HTERT RPE-1 (cell line): ENCODE data around the gene MRC2.
"Not testable (repeated sequence)": the region's sequence is repeated elsewhere in the genome, so short reads cannot be mapped to it uniquely, and the experiment has no call there.

Experiments used
- in situ Hi-C: fragments of 300-500 bp; cut with MboI; formaldehyde crosslinking; loops from 4 replicates; pipeline ENCODE4 v1.14.3; 2020; ENCODE audit warnings: low sequenced_read_pairs

Gene MRC2, protein sequence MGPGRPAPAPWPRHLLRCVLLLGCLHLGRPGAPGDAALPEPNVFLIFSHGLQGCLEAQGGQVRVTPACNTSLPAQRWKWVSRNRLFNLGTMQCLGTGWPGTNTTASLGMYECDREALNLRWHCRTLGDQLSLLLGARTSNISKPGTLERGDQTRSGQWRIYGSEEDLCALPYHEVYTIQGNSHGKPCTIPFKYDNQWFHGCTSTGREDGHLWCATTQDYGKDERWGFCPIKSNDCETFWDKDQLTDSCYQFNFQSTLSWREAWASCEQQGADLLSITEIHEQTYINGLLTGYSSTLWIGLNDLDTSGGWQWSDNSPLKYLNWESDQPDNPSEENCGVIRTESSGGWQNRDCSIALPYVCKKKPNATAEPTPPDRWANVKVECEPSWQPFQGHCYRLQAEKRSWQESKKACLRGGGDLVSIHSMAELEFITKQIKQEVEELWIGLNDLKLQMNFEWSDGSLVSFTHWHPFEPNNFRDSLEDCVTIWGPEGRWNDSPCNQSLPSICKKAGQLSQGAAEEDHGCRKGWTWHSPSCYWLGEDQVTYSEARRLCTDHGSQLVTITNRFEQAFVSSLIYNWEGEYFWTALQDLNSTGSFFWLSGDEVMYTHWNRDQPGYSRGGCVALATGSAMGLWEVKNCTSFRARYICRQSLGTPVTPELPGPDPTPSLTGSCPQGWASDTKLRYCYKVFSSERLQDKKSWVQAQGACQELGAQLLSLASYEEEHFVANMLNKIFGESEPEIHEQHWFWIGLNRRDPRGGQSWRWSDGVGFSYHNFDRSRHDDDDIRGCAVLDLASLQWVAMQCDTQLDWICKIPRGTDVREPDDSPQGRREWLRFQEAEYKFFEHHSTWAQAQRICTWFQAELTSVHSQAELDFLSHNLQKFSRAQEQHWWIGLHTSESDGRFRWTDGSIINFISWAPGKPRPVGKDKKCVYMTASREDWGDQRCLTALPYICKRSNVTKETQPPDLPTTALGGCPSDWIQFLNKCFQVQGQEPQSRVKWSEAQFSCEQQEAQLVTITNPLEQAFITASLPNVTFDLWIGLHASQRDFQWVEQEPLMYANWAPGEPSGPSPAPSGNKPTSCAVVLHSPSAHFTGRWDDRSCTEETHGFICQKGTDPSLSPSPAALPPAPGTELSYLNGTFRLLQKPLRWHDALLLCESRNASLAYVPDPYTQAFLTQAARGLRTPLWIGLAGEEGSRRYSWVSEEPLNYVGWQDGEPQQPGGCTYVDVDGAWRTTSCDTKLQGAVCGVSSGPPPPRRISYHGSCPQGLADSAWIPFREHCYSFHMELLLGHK (N-terminal part only)

DNA sequence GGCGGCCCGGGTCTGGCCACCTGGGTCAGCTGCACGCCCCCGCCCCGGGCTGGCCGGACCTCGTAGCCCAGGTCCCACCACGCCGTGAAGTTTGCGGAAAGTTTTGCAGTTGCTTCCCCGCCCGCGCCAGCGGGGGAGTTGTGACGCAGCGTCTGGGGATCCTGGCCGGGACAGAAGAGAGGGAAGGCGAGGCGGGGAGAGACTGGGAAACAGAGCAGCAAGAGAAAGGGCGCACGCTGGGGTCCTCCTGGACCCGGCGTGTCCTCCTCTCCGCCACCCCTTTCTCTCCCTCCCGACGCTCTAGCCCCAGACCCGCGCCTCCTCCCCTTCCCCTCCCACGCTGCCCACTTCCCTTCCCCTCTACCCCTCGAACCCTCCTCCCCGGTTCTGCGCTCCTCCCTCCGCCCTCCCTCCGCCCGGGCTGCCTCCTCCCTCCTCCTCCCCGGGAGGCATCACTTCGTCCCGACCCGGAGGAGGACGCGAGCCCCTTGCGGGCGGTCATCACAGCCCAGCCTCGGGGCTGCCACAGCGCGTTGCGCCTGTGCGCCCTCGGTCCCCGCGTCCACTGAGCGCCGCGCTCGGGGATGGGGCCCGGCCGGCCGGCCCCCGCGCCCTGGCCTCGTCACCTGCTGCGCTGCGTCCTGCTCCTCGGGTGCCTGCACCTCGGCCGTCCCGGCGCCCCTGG is at the start of gene MRC2:
MRC2 (plus strand) TSS at position 452 of the 685 bp plus-strand sequence; CDS start at position 585, 133 bp downstream.
- in situ Hi-C loops, result no loop called here

DNA sequence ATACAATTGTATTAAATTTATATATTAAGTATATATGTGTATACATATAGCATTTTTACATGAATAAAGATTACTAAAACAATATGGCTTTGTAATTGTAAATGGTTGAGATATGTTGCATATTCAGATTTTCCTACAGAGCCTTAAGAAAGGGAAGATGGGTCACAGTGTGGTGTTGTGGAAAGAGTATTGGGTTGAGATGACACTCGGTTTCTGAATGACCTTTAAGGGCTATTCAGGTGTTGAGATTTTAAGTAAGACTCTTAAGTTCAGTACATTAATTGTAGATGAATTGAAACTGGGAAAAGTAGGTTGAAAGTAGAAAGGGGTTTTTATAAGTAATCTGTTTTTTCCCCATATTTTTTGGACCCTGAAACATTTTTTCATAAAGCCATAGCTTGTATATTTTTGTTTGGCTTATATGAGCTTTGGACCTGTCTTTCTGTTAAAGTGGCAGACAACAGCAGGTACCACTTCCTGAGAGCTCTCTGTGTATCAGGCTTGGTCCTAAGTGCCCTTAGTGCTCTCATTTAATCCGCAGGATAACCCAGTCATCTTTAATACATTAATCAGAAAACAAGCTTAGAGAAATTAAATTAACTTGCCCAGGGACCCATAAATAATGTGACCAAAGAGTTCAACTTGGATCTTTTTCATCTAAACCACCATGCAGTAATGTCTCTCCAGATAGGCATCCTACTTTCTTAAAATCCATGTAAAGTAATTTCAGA is 48.5 kb upstream of the MRC2 start:
- in situ Hi-C loops, result no loop called here

DNA sequence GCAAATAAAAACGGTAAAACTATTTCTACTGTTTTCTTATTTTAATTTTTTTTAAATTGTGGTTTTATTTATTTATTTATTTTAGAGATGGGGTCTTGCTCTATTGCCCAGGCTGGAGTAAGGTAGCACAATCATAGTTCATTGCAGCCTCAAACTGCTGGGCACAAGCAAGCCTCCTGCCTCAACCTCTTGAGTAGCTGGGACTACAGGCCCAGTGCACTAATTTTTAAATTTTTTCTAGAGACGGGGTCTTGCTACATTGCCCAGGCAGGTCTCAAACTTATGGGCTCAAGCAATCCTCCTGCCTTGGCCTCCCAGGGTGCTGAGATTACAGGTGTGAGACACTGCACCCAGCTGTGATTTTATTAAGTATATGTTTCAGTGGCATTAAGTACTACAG is 46.5 kb upstream of the MRC2 start:
- in situ Hi-C loops, result no loop called here

DNA sequence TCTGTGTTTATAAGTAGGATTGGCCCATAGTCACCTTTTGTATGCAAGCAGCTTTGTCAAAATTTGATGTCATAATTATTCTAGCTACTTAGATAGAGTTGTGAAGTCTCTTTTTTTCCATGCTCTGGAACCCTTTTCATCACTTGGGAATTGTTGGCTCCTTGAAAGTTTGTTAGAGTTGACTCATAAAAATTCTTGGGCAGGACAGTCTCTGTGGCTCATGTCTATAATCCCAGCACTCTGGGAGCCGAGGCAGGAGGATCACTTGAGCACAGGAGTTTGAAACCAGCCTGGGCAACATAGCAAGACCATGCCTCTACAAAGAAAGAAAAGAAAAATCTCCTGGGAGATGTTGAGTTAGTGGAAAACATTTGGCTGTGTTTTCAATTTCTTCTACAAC is 45.7 kb upstream of the MRC2 start:
- in situ Hi-C loops, result no loop called here

DNA sequence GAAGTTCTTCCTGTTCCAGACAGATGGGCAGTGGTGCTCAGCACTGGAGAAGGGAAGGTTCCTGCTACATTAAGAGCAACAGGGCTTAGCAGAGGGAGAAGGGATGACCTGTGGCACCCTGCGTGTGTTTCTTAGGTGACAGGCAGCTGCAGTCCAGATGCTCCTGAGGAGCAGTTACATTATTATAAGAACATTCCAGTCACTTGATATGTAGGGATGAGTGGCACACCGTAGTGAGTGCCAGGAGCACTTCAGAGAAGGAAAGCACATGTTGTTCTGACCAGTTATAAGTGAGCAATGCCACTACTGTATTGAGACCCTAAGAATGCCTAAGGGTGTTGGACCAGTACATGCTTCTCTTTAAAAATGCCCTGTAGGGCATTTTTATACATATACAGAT is 39.9 kb upstream of the MRC2 start:
- in situ Hi-C loops, result no loop called here

DNA sequence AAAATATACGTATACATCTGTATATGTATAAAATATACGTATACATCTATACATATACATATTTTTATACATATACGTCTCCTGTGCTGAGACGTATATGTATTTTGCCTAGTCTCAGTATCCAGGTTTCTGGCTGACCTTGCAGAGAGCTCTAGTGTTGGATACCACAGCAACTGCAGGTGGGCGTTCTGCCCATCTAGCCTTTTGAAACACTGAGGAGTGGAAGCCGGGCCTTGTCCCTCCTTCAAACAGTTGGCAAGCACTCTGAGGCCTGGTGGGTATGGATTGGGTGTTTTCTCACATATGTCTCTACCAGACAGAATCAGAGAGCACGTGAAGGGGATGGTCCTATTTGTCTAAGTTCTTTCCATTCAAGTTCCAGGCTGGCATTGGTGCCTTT is 39.4 kb upstream of the MRC2 start:
- in situ Hi-C loops, result no loop called here

DNA sequence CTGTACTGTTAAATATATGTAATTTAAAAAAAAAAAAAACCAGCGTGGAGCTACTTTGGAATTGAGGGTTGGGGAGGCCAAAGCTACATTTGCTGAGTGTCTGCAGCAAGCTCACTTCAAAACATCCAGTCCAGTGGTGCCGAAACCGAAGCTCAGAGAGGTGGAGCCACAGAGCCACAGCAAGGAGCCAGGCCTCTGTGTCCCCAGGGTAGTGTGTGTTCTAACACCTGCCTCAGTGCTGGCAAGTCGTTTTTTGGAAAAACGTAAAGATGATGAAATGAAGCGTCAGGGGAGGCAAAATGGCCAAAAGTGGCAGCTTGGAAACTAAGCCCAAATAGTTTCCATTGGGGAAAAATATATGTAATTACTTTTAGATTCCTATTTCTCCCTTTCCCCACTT is 36.1 kb upstream of the MRC2 start:
- in situ Hi-C loops, result no loop called here

DNA sequence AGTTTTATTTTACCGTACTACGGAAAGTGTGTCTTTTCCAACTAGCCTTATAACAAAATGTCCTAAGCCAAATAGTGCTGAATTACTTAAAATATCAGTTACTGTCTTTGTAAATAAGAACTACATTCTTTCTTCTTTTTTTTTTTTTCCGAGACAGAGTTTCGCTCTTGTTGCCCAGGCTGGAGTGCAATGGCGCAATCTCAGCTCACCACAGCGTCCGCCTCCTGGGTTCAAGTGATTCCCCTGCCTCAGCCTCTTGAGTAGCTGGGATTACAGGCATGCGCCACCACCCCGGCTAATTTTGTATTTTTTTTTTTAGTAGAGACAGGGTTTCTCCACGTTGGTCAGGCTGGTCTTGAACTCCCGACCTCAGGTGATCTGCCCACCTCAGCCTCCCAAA is 35.6 kb upstream of the MRC2 start:
- in situ Hi-C loops, result not testable (repeated sequence)

DNA sequence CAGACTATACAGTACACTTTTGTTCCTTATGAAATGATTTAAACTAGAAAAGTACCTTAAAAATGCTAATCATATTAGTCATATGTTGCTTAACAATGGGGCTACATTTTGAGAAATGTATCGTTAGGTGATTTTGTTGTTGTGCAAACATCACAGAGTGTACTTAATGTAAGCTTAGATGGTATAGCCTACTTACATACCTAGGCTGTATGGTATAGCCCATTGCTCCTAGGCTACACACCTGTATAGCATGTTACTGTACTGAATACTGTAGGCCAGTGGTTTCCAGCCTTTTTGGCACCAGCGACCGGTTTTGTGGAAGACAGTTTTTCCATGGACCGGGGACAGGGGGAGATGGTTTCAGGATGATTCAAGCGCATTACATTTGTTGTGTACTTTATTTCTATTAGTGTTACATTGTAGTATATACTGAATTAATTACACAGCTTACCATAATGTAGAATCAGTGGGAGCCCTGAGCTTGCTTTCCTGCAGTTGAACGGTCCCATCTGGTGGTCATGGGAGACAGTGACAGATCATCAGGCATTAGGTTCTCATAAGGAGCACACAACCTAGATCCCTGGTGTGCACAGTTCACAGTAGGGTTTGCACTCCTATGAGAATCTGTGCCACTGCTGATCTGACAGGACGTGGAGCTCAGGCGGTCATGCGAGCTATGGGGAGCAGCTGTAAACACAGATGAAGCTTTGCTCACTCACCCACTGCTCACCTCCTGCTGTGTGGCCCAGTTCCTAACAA is 35.0 kb upstream of the MRC2 start:
- in situ Hi-C loops, result no loop called here

DNA sequence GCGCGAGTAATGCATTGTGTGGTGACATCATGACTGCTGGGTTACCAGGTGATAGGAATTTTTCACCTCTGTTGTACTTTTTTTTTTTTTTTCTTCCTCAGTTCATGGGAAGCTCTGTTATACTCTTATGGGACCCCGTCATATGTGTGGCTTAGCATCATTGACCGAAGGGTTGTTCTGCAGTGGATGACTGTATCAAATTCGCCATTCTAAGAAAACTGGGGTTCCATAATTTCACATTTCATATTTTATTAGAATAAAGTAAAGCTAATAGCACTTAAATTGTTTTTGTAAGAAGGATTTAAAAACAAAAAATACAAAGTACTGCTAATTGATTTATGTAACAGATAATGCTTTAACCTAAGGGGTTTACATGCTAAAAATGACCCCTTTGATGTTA is 32.0 kb upstream of the MRC2 start:
- in situ Hi-C loops, result no loop called here

DNA sequence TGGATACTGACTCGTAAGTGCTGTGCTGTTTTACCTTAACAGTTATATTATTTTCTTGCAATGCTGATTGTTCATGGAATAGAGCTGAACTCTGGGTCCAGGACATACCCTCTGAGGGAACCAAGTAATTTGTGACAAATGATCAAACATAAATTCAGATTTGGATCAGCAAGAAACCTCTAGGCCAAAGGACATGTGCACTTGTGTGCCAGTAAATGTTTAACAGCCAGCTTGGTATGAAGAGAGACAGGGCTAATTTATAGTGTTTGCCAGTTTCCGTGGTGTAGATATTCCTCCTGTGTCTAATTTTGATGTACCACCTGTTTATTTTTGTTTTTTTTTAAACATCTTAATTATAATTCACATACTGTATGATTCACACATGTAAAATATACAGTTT is 30.8 kb upstream of the MRC2 start:
- in situ Hi-C loops, result no loop called here

DNA sequence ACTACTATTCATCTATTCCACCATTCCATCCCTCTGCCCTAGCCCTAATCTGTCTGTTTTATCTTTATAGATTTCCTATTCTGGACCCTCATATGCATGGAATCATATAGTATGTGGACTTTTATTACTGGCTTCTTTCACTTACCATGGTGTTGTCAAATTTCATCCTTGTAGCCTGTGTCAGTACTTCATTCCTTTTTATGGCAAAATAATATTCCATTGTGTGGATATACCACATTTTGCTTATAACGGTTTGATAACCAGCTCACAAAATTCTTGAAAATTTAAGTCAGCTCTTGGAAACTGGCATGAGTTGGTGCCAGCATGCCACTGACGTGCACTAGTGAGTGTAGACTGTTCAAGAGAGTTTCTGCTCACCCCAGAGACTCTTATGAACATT is 30.3 kb upstream of the MRC2 start:
- in situ Hi-C loops, result no loop called here

DNA sequence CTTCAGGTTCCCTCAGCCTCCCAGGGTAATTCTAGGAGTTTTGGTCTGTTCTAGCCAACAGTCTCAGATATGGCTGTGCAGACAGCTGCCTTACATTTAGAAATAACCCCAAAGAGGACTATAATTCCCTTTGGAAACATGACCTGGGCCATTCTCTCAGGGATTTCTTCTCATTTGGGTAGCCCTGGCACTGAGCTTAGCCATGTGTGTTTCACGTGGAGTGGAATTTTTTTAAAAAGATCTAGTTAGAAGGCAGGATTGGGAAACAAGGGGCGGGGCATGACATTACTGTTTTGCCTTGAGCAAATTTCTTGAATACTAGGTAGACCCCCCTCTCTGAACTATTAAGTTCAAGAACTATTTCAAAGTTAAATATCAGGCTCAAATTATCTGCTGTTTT is 29.6 kb upstream of the MRC2 start:
- in situ Hi-C loops, result no loop called here

DNA sequence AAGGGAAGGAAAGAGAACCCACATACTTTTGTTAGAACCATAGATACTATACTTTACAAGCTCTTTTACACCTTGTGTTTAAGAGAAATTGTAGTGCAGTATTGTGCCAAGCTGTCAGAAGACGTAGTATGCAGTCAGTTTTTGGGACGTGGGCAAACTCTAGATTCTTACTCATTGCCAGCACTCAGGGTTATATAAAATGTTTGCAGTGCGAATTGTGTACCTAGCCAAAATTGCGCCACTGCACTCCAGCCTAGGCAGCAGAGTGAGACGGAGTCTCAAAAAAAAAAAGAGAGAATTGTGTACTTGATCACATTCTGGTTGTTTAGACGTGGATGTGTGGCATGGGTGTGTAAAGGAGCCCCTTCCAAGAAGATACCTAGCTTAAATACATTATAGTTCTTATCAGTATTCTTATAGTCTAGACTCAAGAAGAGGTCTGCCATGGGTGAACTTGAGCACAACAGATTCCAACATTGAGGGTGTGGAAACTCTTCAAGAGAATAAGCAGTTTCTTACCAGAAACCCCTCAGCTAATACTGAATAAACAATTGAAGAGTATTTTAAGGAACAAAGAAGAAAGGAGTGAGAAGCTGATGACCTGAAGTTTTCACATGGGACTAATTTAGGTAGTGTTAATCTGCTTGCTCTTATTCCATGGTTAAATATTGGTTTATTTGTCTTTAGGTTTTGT is 27.4 kb upstream of the MRC2 start:
- in situ Hi-C loops, result no loop called here

DNA sequence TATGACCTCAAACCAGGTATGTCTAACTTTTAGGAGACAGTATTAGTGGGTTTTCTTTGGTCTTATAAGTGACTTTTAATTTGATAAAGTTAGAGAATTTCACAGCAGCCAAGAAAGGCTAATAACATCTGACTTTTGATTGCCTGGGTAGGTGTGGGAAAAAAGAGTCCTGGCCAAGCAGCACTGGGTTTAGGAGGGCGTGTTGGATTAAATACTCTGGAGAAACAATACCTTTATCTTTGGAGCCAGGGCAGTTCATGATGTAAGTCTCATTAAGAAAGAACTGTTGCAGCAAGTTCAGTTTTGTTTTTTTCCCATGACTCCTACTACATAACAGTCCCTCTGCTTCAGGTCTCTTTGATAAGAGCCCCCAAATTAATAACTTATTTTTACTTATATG is 26.7 kb upstream of the MRC2 start:
- in situ Hi-C loops, result no loop called here

DNA sequence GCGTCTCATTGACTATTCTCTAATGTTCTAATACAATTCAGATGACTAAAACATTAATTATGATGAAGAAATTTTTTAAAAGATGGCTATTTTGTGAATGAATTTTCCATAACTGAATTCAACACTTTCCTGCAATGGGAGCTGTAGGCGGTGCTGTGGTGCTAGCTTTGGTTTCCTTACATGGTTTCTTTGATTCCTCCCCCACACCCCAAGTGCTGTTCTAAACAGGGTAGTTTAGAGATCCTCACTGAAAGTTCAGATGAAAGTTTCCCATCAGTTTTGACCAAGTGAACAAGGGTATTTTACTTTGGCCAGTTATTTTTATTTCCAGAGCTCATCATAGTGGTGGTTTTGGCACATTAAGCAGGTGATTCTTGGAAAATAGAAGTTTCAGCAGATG is 26.0 kb upstream of the MRC2 start:
- in situ Hi-C loops, result no loop called here

DNA sequence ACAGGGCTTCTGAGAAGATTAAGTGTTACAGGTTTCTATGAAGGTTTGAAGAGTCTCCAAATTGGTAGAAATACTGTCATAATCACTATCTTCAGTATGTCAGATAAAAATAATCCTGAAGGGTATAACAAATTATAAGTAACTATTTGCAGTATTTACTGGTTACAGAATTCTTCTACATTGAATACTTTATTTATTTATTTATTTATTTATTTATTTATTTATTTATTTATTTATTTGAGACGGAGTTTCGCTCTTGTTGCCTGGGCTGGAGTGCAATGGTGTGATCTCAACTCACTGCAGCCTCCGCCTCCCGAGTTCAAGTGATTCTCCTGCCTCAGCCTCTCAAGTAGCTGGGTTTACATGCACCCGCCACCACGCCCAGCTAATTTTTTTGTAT is 23.7 kb upstream of the MRC2 start:
- in situ Hi-C loops, result not testable (repeated sequence)

DNA sequence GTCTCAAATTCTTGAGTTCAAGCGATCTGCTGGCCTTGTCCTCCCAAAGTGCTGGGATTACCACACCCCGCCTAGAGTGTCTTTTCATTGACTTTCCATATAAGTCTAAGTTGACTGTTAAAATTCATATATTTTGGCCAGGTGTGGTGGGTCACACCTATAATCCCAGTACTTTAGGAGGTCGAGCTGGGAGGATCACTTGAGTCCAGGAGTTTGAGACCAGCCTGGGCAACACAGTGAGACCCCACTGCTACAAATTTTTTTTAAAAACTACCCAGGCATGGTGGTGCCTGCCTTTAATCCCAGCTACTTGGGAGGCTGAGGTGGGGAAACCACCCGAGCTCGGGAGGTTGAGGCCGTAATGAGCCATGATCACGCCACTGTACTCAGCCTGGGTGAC is 21.9 kb upstream of the MRC2 start:
- in situ Hi-C loops, result no loop called here

DNA sequence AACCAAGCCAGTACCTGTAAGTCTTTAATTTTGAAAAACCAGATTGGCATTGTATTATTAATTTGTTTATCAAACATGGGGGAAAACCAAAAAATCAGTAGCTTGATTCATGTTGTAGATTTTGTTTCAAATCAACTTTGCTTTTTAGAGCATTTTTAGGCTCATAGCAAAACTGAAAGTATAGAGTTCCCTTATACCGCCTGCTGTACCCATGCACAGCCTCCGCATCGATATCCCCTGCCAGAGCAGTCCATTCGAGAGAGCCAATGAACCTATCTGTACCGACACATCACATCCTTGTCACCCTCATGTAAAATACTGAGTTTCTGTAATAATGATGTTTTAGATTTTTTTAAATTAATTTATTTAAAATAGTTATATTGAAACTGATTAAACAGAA is 16.2 kb upstream of the MRC2 start:
- in situ Hi-C loops, result no loop called here
